ENCODE data around the gene LACTB. TPM values are rescaled to one million over a fixed set of nuclear protein-coding genes. Genes with fewer than 3 reads are reported as not detected.

Gene LACTB
- total RNA-seq, 1 experiment from 2014 or later, result 4.4 TPM

GRCh38 chr15:63160638-63161037, 39.0 kb downstream of the LACTB start:
- BruUV-seq (replicated peaks), result no TSS peak
- Histone ChIP-seq H3K4me1 (ENCODE audit: insufficient read depth, low read length, poor library complexity, severe bottlenecking) (no peaks in the 10 kb centered on the region), H3K9me3 (ENCODE audit: low read depth, low read length, poor library complexity, severe bottlenecking) (no peaks in the 10 kb centered on the region), H3K36me3 (ENCODE audit: insufficient read depth, low read length, poor library complexity, severe bottlenecking) (no peaks in the 10 kb centered on the region), H3K27ac (ENCODE audit: low read depth, low read length, poor library complexity, severe bottlenecking) (no peak overlapping the region), H3K27me3 (replicated peaks; ENCODE audit: insufficient read depth, low read depth, low read length, poor library complexity) (no peaks in the 10 kb centered on the region), H3K4me3 (ENCODE audit: low read depth, low read length, poor library complexity, severe bottlenecking) (no peak overlapping the region)
- ChIA-PET CTCF (no interaction called here), POLR2A (ENCODE audit: low non-redundant PET) (no interaction called here)
- TF ChIP-seq CTCF (conservative IDR thresholded peaks at IDR 0.05; ENCODE audit: low read depth, low read length), result no peak
- no peak for TF ChIP-seq EZH2 (IDR thresholded peaks at IDR 0.05; ENCODE audit: borderline replicate concordance, low read depth, low read length, poor library complexity, severe bottlenecking)
- intact Hi-C loops (cut with micrococcal nuclease; ENCODE audit: unreplicated experiment), result no loop called here
- no peak for DNase-seq (ENCODE audit: low spot score)

DNA sequence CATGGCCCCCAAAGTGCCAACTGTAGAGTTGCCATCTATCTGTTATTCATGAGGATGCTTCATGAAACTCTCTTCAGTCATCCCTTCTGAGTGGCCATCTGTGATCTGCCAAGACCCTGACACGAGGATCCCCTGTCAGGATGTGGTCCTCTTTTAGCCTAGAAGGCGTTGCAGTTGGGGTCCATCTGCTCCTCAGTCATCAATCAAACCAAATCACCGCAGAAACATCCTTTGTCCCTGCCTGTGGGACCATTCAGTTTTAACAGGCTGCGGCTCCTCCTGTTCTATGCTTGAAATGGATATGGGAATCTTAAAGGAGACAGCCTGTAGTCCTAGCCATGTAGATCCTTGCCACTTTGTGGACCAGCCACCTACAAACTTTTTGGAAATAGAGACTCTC, 41.6 kb downstream of the LACTB start:
- intact Hi-C loops (cut with micrococcal nuclease; ENCODE audit: unreplicated experiment), result no loop called here
- no TSS peak for BruUV-seq (replicated peaks)
- TF ChIP-seq EZH2 (IDR thresholded peaks at IDR 0.05; ENCODE audit: borderline replicate concordance, low read depth, low read length, poor library complexity, severe bottlenecking), result no peak
- no peak for TF ChIP-seq CTCF (conservative IDR thresholded peaks at IDR 0.05; ENCODE audit: low read depth, low read length)

GRCh38 chr15:63165166-63165859, 43.7 kb downstream of the LACTB start:
- no peaks in the 10 kb centered on the region for H3K27me3 ChIP-seq (replicated peaks; ENCODE audit: insufficient read depth, low read depth, low read length, poor library complexity)
- H3K4me1 ChIP-seq (ENCODE audit: insufficient read depth, low read length, poor library complexity, severe bottlenecking), result no peaks in the 10 kb centered on the region
- POLR2A ChIA-PET (ENCODE audit: low non-redundant PET), result no interaction called here
- no peaks in the 10 kb centered on the region for H3K9me3 ChIP-seq (ENCODE audit: low read depth, low read length, poor library complexity, severe bottlenecking)
- H3K4me3 ChIP-seq (ENCODE audit: low read depth, low read length, poor library complexity, severe bottlenecking), result no peak overlapping the region
- no TSS peak for BruUV-seq (replicated peaks)
- H3K27ac ChIP-seq (ENCODE audit: low read depth, low read length, poor library complexity, severe bottlenecking), result no peak overlapping the region
- no peak for DNase-seq (ENCODE audit: low spot score)
- TF ChIP-seq CTCF (conservative IDR thresholded peaks at IDR 0.05; ENCODE audit: low read depth, low read length) (no peak), EZH2 (IDR thresholded peaks at IDR 0.05; ENCODE audit: borderline replicate concordance, low read depth, low read length, poor library complexity, severe bottlenecking) (no peak)
- CTCF ChIA-PET, result no interaction called here
- H3K36me3 ChIP-seq (ENCODE audit: insufficient read depth, low read length, poor library complexity, severe bottlenecking), result no peaks in the 10 kb centered on the region
- intact Hi-C loops (cut with micrococcal nuclease; ENCODE audit: unreplicated experiment), result no loop called here

More for the DNA sequence above, 41.6 kb downstream of the LACTB start:
- H3K27ac ChIP-seq (ENCODE audit: low read depth, low read length, poor library complexity, severe bottlenecking), result no peak overlapping the region
- no peaks in the 10 kb centered on the region for H3K36me3 ChIP-seq (ENCODE audit: insufficient read depth, low read length, poor library complexity, severe bottlenecking)
- POLR2A ChIA-PET (ENCODE audit: low non-redundant PET), result no interaction called here
- DNase-seq (ENCODE audit: low spot score), result no peak
- H3K4me3 ChIP-seq (ENCODE audit: low read depth, low read length, poor library complexity, severe bottlenecking), result no peak overlapping the region
- H3K4me1 ChIP-seq (ENCODE audit: insufficient read depth, low read length, poor library complexity, severe bottlenecking), result no peaks in the 10 kb centered on the region
- H3K27me3 ChIP-seq (replicated peaks; ENCODE audit: insufficient read depth, low read depth, low read length, poor library complexity), result no peaks in the 10 kb centered on the region
- CTCF ChIA-PET, result no interaction called here
- H3K9me3 ChIP-seq (ENCODE audit: low read depth, low read length, poor library complexity, severe bottlenecking), result no peaks in the 10 kb centered on the region

Measured in A673 (cell line).